ENCODE data around the gene SLC26A2.

- TF ChIP-seq CTCF (IDR thresholded peaks at IDR 0.05) (peak; percentile 80 to 96 (median 91)), POLR2A (IDR thresholded peaks at IDR 0.05) (no peak)
Measured at GRCh38 chr5:149990518-149991376, 30.2 kb downstream of the SLC26A2 start.
